Measurements from ENCODE around the gene RXFP2. TPM values are rescaled to one million over a fixed set of nuclear protein-coding genes. Genes with fewer than 3 reads are reported as not detected.

RXFP2 gene
- total RNA-seq, 4 donors from 2014 or later: not detected

DNA sequence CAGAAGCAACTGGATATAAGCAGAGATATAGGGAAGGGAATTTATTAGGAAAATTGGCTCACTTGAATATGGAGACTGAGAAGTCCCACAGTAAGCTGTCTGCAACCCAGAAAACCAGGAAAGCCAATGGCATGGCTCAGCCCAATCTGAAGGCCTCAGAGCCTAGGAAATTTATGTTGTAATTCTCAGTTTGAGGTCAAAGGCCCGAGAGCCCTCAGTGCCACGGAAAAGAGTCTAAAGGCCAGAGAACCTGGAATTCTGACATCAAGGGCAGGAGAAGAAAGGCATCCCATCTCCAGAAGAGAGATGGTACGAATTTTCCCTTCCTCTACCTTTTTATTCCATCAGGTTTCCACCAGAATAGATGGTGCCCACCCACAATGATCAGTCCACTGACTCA, 20.1 kb upstream of the RXFP2 start:
- Histone ChIP-seq H3K4me3 (no peak overlapping the region), H3K36me3 (no peaks in the 10 kb centered on the region), H3K9me3 (no peaks in the 10 kb centered on the region), H3K27me3 (no peaks in the 10 kb centered on the region), H3K27ac (no peak overlapping the region), H3K4me1 (no peaks in the 10 kb centered on the region)
- TF ChIP-seq POLR2A (IDR thresholded peaks at IDR 0.05) (no peak), CTCF (IDR thresholded peaks at IDR 0.05) (no peak)
- no peak for DNase-seq

GRCh38 chr13:31722673-31723072, 16.7 kb upstream of the RXFP2 start:
- no peaks in the 10 kb centered on the region for H3K27me3 ChIP-seq
- H3K9me3 ChIP-seq: no peaks in the 10 kb centered on the region
- no peaks in the 10 kb centered on the region for H3K36me3 ChIP-seq
- no peak overlapping the region for H3K27ac ChIP-seq
- TF ChIP-seq CTCF (IDR thresholded peaks at IDR 0.05) (no peak), POLR2A (IDR thresholded peaks at IDR 0.05) (no peak)
- H3K4me3 ChIP-seq: no peak overlapping the region
- no peaks in the 10 kb centered on the region for H3K4me1 ChIP-seq
- no peak for DNase-seq

- H3K4me3 ChIP-seq: no peak overlapping the region
- no peak for DNase-seq
- no peaks in the 10 kb centered on the region for H3K27me3 ChIP-seq
- no peaks in the 10 kb centered on the region for H3K36me3 ChIP-seq
- H3K9me3 ChIP-seq: no peaks in the 10 kb centered on the region
- H3K4me1 ChIP-seq: no peaks in the 10 kb centered on the region
- TF ChIP-seq CTCF (IDR thresholded peaks at IDR 0.05) (no peak), POLR2A (IDR thresholded peaks at IDR 0.05) (no peak)
- no peak overlapping the region for H3K27ac ChIP-seq
Measured at GRCh38 chr13:31725841-31726240, 13.5 kb upstream of the RXFP2 start.

- Histone ChIP-seq H3K27ac (no peak overlapping the region), H3K4me3 (no peak overlapping the region), H3K36me3 (no peaks in the 10 kb centered on the region), H3K27me3 (no peaks in the 10 kb centered on the region), H3K4me1 (no peaks in the 10 kb centered on the region), H3K9me3 (no peaks in the 10 kb centered on the region)
- DNase-seq: no peak
- no peak for TF ChIP-seq POLR2A (IDR thresholded peaks at IDR 0.05)
- no peak for TF ChIP-seq CTCF (IDR thresholded peaks at IDR 0.05)
Measured at GRCh38 chr13:31731921-31732320, 7.4 kb upstream of the RXFP2 start.

- Histone ChIP-seq H3K9me3 (no peaks in the 10 kb centered on the region), H3K4me3 (no peak overlapping the region), H3K27ac (no peak overlapping the region), H3K4me1 (no peaks in the 10 kb centered on the region), H3K36me3 (no peaks in the 10 kb centered on the region), H3K27me3 (no peaks in the 10 kb centered on the region)
- TF ChIP-seq CTCF (IDR thresholded peaks at IDR 0.05): no peak
- no peak for TF ChIP-seq POLR2A (IDR thresholded peaks at IDR 0.05)
- DNase-seq: no peak
Measured at GRCh38 chr13:31733066-31733465, 6.3 kb upstream of the RXFP2 start.

DNA sequence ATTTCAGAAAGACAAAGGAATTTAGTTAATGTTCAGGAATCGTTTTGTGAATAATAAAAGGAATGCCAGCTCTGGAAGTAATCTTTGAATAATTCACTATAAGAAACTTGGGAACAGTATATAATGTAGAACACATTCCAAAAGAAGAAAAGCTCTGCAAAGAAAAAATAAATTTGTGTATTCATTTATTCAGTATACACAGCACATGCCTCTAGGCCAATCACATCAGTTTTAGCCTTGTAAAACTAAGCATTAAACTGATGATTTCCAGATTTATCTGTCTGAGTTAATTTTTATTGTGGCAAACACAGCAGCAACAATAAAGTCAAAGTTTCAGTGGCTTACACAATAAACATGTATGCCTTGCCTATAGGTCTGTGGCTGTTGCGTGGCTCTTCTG, 5.7 kb upstream of the RXFP2 start:
- no peak for TF ChIP-seq POLR2A (IDR thresholded peaks at IDR 0.05)
- TF ChIP-seq CTCF (IDR thresholded peaks at IDR 0.05): no peak
- H3K4me3 ChIP-seq: no peak overlapping the region
- no peaks in the 10 kb centered on the region for H3K9me3 ChIP-seq
- H3K4me1 ChIP-seq: no peaks in the 10 kb centered on the region
- no peaks in the 10 kb centered on the region for H3K27me3 ChIP-seq
- H3K27ac ChIP-seq: no peak overlapping the region
- H3K36me3 ChIP-seq: no peaks in the 10 kb centered on the region
- DNase-seq: no peak
